GM10847 (cell line): ENCODE measurements around the gene UVRAG.
A peak's percentile ranks its signal among the peaks of the same experiment; 100 is the strongest.

ENCODE experiments used
- POLR2A ChIP-seq: IDR thresholded peaks from 2 replicates; pipeline ENCODE4 v1.6.1; 2011; ENCODE audit not compliant: insufficient read length; ENCODE audit errors: extremely low read depth

Gene UVRAG

DNA sequence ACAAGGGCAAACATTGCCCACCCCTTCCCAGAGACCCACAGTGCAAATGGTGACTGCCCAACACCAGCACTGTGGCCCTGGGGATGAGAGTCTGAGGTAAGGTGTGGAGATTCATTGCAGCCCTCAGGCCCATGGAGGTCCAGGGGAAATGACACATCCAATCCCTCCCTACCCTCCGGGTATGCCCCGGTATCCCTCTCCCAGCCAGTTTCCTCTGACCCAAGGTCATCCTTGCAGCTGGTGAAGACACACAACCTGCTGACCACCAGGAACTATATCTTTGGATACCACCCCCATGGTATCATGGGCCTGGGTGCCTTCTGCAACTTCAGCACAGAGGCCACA is 18.9 kb upstream of the UVRAG start:
- TF ChIP-seq POLR2A = no peak

DNA sequence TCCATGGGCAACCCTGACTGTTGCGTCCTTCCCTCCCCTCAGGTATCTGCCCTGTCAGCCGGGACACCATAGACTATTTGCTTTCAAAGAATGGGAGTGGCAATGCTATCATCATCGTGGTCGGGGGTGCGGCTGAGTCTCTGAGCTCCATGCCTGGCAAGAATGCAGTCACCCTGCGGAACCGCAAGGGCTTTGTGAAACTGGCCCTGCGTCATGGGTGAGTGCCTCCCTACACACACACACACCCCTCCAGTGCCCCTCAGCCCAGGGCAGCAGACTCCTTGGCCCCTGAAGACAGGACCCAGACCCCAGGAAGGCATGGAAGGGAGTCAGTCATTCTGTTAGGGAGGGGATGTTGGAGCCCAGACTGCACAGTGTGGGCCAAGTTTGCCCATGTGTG is 17.9 kb upstream of the UVRAG start:
- TF ChIP-seq POLR2A = no peak

- TF ChIP-seq POLR2A = no peak
These were observed 17.2 kb upstream of the UVRAG start for GRCh38 chr11:75797792-75798191.

DNA sequence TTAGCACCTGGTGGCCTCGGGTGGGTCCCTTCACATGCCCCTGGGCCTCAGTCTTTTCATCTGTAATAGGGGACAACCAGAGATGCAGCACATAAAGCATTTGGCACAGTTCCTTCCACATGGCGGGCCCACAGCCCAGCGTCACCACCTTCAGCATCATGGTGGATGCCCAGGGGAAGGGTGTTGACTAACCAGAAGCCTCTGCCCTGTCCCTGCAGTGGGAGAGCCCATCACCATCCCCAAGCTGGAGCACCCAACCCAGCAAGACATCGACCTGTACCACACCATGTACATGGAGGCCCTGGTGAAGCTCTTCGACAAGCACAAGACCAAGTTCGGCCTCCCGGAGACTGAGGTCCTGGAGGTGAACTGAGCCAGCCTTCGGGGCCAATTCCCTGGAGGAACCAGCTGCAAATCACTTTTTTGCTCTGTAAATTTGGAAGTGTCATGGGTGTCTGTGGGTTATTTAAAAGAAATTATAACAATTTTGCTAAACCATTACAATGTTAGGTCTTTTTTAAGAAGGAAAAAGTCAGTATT is 14.8 kb upstream of the UVRAG start:
- no peak for TF ChIP-seq POLR2A

DNA sequence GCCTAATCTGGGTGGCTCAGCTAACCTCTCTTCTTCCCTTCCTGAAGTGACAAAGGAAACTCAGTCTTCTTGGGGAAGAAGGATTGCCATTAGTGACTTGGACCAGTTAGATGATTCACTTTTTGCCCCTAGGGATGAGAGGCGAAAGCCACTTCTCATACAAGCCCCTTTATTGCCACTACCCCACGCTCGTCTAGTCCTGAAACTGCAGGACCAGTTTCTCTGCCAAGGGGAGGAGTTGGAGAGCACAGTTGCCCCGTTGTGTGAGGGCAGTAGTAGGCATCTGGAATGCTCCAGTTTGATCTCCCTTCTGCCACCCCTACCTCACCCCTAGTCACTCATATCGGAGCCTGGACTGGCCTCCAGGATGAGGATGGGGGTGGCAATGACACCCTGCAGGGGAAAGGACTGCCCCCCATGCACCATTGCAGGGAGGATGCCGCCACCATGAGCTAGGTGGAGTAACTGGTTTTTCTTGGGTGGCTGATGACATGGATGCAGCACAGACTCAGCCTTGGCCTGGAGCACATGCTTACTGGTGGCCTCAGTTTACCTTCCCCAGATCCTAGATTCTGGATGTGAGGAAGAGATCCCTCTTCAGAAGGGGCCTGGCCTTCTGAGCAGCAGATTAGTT is 14.2 kb upstream of the UVRAG start:
- TF ChIP-seq POLR2A = no peak

DNA sequence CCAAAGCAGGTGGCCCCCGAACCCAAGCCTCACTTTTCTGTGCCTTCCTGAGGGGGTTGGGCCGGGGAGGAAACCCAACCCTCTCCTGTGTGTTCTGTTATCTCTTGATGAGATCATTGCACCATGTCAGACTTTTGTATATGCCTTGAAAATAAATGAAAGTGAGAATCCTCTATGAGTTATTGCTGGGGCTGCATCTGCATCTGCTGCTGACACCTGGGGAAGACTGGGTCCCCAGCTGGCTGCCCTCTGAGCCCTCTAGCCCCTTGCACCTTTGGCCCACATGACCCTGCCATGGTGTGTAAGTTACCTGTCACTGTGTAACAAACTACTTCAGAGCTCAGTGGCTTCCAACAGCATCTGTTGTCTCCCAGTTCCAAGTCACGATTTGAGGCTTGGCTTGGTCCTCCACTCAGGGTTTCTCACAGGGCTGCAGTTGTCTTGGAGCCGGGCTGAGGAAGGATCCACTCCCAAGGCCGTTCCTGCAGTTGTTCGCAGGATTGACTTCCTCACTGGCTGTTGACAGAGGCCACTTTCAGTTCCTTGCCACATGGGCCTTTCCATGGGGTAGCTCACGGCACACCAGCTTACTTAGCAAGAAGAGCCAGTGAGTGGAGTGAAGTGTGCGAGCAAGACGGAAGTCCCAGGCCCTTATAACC is 13.5 kb upstream of the UVRAG start:
- no peak for TF ChIP-seq POLR2A

DNA sequence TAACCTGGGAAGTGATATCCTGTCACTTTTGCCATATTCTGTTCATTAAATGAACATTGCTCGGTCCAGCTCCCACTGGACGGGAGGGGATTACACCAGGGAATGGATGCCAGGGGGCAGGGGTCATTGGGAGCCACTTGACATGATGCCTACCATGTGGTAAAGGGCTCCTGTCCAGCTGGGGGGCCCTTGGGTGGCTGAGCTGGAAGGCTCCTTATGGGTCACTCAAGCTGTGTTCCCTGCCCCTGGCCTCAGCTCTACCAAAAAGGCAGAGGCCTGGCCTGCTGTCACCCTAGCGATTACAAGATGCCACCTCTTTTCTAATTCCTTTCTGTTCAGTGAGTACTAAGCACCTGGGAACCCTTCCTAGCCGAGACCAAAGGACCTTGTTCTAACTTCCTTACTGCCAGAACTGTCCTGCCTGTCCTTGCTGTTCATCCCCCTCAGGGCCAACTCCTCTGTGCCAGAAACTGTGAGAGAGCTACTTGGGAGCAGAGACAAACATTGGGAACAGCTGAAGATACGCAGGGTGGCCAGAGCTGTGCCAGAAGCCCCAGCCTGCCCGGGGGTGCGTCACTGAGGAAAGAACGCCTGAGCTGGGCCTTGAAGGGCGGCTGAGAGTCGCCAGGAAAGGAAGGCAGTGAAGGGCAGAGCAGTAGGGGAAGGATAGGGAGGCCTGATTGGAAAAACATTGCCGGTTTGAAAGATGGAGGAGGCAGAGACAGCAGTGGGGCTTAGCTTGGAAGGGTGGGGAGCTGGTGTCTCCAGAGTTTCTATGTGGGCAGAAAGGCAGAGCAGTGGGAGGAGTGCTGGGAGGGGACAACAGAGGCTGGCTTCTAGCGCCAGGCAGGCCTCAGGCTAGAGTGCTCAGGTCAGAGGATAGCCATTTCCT is 12.7 kb upstream of the UVRAG start:
- no peak for TF ChIP-seq POLR2A

- no peak for TF ChIP-seq POLR2A
These were observed 11.8 kb upstream of the UVRAG start for GRCh38 chr11:75802913-75803820.

DNA sequence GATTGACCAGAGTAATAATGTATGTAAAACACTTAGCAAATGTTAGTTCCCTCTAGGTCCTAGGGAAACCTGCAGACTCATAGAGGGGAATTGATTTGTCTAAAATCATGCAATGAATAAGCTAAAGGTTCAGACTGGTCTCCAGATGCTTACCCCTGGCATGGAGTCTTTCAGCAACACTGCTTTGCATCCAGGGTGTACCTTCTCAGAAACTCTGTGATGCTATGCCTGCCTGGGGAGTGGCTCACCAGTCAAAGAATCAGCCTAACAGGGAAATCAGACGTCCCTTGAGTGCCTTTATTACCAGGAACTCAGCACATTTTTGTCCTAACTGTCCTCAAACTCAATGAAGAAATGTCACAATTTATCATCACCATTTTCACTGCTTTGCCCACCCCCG is 5.9 kb upstream of the UVRAG start:
- no peak for TF ChIP-seq POLR2A

- TF ChIP-seq POLR2A = no peak
These were observed 5.0 kb upstream of the UVRAG start for GRCh38 chr11:75809991-75810390.

GRCh38 chr11:75810637-75811390 is 4.2 kb upstream of the UVRAG start:
- TF ChIP-seq POLR2A = peak; percentile 32

DNA sequence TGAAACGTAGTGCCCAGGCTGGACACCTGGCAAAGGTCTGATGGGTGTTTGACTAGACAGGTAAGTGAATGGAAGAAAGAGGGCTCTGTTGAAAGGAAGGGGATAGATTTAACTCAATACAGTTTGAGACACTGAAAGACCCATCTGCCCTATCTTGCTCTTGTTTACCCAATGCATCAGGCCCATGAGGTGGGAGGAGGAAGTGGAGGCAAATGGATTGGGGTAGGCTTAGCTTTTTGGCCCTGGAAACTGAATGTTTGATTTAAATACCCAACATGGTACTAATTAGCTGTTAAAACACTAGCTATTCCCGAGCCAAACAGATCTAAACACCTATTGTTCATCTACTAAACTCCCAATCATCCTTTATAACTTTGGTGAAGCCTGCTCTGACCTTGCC is 3.5 kb upstream of the UVRAG start:
- TF ChIP-seq POLR2A = no peak

DNA sequence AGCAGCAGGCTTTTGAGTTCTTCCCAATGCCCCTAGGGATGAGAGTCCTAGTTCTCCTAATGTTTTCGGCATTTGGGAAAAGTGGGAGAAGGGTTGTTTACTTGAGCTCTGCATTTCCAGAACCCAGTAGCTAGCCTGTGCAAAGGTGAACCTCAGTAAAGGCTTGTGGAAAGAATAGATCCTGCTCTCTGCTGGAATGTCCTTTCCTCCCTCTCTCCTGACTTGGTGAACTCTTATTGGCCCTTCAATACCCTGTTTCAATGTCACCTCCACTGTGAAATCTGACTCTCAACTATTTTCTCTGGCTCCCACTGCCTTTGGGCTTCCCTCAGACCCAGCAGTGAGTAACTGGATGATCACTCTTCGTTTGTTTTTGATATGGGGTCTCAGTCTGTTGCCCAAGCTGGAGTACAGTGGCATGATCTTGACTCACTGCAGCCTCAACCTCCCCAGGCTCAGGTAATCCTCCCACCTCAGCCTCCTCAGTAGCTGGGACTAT is 2.4 kb upstream of the UVRAG start:
- TF ChIP-seq POLR2A = no peak

- TF ChIP-seq POLR2A = no peak
These were observed 1.9 kb upstream of the UVRAG start for GRCh38 chr11:75813124-75813523.
